GM21529 (cell line): ENCODE results near the gene BAHCC1.

Experiments used
- ATAC-seq: cut with Tn5 transposase; IDR thresholded peaks from one replicate; pipeline ENCODE4 v1.9.1; 2021; ENCODE audit not compliant: unreplicated experiment

Gene BAHCC1

DNA sequence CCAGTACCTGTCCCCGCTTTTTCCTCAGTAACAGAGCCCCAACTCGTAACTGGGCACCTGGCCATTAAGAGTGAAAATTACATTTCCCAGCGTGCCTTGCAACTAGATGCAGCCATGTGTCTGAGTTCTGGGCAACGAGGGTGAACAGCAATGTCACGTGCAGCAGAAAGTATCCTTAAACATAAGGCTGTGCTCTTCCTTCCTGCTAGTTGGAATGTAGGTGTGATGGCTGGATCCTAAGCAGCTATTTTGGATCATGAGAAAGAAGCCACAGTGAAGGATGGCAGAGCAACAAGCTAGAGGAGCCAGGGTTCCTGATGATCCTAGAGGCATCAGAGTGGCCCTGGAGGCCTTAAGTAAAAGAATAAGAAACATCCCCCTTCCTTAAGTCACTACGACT is 81.4 kb downstream of the BAHCC1 start:
- ATAC-seq = no peak

DNA sequence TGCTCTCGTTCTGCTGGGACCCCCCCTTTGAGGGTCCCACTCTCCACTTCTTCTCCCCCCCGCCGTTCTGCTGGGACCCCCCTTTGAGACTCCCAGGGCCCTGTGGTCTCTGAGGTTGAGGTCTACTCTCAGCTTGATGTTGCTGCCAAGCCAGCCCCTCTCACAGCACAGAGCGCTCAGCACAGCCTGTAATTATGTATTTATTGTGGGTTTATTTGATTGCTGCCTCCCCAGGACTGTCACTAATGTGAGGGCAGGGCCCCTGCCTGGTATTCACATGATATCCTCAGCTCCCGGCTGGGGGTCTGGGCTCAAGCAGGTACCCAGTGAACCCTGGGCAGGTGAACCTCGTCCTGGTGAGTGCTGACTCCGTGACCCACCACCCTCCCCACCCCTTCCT is 81.9 kb downstream of the BAHCC1 start:
- ATAC-seq = no peak

DNA sequence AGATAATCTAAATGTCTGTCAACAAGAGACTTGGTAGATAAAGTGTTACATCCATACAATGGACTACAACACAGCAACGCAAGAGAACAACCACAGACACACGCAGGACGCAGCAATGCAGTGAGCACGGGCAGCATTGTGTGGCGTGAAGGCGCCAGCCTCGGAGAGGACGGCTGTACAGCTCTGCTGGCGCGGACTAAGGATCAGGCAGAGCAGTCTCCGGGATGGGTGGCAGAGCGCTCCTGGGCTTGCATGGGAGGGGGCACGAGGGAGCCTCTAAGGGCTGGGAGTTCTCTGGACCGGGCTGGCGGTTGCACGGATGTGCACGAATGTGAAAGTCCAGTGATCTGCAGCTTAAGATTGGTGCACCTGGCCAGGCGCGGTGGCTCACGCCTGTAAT is 82.9 kb downstream of the BAHCC1 start:
- ATAC-seq = no peak

DNA sequence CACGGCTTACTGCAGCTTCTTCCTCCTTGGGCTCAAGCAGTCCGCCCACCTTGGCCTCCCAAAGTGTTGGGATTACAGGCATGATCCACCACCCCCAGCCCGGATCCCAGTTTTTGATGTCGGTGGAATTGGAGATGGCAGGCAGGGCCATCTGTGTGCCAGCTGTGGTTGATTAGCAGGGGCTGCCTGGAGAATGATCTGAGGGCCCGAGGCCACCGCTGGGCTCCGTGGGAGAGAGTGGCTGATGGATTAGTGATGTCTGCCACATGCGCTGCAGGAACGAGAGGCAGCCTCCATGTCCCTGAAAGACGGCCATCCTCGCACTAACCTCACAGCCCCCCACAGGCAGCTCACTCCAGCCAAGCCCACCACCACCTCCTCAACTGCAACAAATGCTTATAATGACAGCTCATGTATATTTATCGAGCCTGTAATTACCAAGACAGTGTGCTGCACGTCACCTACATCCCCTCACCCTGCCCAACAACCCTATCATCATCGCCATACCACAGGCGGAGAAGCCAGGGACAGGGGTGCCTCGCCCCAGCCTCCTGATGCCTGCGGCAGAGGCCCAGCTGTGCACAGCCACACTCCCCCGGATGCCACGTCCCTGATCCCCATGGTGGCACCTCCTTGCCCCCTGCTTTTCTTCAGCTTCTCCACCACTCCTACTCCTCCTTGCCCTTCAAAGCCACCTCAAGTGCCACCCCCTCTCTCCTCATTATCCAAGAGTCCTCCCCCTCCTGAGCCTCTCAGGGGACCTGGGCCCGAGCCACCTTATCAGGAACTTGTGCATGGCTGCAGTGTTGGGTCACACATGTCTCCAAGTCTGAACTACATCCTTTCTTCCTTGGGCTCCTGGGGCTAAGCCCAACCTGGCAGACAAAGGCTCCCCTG is 84.2 kb downstream of the BAHCC1 start:
- no peak for ATAC-seq

DNA sequence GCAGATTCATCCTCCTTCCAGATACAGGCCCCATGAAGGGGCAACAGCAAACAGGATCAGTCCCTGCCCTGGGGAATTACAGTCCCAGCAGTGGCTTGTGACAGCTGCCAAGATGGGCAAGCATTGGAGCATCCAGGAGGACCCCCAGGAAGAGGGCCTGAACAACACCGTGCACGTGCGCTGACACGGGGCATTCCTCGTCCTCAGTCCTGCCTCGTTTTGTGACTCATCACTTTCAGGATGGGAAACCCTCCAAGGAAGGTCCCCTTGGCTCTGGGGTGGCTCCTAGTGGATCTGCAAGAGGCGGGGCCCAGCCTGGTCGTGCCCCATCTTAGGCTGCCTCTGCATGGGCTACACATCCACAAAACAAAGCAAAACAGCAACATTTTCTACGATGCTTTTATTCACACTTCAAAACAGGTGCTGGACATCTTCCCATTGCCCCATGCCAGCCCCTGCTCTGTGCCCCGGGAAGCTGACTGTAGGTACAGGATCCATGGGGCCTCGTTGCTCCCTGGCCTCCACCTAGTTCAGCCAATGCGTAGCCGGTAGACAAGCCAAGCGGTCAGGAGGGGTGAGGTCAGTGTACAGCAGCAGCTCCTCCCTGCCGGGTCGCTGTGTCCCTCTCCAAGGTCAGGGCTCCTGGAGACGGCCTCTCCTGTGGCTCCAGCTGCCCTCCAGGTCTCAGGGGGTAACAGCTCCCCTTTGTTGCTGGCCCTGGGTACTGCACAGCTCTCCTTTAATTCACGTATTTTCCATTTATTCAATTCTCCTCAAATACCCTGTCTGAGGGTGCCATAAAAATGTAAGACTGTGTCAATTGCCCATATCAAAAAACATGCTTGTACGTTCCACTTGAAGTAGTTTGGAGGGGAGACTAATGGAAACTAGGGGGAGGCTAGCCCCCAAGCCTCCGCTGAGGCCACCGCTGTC is 85.1 kb downstream of the BAHCC1 start:
- no peak for ATAC-seq

DNA sequence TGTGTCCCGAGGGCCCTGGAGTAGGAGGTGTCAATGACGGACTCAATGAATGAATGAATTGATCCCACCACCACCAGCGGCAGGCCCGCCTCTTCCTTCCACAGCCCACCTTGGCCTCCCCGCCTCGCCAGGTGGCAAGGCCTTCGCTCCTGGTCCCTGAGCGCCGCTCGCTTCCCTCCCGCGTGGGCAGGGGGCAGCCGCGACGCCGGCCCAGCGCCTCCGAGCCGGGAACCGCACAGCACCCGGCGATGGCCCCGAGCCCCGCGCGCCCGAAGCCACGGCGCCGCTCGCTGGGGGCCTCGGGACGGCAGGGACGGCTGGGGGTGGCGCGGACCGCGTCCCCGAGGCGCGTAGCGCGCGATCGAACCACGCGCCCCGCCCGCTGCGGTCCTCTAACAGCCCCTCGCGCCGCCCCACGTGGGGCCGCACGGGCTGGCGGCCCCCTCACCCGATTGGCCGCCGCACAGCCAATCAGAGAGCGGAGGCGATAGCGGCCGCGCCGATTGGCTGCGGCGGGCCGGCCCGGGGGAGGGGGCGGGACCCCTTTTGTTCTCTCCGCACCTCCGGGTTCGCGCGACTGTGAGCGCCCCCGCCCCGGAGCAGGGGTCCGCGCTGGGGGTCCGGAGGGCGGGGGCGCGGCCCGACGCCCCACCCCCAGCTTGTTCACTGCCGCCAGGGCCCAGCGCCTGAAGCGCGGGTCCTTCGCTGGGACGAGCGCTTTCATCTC is 86.0 kb downstream of the BAHCC1 start:
- ATAC-seq = no peak

DNA sequence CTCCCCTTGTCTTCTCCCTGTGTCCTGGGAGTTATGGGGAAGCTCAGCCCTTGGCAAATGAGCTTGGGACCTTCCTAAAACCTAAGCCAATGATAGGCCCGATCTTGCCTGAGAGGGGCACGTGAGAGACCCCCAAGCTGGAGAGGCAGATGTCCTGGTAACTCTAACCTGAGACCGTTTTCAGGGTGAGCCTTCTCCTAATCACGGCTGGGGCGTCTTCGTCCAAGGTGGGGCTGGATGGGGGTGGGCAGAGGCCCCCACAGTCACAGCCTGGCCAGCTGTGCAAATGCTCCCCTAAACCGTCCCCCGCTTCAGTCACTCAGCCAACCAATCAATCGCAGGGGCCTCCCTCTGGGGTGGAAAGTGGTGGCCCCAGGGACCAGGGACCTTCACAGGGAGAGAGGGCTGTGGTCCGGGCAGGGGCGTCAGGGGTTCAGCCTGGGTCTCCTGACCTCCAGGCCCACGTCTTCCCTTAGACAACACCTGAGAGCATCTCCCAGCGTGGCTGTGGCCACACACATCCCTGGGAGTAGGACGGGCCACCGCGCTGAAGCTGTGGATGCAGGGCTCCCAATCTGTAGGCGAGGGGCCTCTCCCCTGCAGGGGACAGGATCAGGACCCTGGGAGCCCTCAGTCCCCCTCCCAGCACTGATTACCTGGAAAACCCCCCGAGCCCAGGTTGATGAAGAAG is 86.7 kb downstream of the BAHCC1 start:
- no peak for ATAC-seq

DNA sequence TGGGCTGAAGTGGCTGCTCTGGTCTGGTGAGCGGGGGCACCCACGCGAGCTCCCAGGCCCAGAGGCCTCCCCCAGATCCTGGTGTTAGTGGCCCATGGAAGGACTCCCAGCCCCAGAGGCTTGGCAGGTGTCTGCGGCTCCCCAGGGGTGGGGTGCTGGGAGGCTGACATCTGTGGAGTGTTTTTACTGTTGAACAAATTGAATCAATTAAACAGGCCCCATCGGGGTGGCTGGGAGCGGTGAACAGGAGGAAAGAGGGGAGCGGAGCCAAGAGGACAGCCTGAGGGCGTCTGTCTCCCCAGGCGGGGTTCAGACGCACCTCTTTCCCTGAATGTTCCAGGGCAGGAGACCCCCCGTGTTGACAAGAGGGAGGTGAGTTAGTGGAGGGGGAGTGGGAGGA is 87.4 kb downstream of the BAHCC1 start:
- no peak for ATAC-seq

DNA sequence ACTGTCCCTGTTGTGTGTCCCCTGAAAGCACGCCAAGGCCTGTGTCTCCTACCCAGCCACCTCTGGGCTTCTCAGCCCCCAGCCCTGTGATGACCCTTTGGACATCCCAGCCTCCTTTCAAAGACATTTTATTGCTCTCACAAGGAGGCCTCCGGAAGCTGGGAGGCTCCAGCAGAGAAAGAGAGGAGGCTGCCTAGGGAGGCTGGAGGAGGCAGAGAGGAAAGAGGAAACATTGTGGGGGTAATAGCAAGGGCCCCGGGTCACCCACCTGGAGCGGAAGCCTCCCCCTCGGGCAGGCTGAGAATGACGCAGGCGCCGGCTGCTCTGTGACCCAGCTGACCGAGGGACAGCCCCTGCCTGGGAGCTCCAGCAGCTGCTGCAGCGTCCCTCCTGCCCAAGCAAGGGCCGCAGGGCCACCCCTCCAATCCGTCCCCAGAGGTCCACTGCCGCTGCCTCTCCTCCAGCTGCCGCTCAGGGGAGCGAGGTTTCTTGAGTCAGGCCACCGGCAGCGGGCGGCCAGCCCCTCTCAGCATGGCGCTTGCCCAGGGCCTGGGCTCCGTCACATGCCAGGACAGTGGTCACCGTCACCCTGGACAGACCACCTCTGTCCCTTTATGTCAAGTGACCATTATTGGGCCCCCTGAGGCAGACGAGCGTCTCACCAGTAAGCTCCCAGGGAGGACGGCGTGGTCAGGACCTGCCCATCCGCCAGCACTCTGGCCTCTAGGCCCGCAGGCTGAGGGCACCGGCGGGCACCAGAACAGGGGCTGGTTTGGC is 88.0 kb downstream of the BAHCC1 start:
- peak; percentile 37 for ATAC-seq

DNA sequence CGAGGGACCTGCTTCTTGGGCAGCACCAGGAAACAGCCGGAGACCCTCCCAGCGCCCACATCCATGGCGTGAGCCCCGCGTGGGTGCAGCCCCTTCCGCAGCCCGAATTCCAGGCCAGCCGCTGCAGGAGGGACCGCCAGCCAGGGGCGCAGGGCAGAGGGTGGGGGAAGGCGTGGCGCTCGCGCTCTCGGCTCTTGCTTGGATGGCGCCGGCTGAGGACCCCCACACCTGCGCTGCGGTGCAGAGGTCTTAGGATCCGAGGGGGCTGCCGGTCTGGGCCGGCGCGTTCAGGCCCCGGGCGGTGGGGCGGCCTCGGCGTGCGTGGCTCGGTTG is 88.6 kb downstream of the BAHCC1 start:
- ATAC-seq = no peak

DNA sequence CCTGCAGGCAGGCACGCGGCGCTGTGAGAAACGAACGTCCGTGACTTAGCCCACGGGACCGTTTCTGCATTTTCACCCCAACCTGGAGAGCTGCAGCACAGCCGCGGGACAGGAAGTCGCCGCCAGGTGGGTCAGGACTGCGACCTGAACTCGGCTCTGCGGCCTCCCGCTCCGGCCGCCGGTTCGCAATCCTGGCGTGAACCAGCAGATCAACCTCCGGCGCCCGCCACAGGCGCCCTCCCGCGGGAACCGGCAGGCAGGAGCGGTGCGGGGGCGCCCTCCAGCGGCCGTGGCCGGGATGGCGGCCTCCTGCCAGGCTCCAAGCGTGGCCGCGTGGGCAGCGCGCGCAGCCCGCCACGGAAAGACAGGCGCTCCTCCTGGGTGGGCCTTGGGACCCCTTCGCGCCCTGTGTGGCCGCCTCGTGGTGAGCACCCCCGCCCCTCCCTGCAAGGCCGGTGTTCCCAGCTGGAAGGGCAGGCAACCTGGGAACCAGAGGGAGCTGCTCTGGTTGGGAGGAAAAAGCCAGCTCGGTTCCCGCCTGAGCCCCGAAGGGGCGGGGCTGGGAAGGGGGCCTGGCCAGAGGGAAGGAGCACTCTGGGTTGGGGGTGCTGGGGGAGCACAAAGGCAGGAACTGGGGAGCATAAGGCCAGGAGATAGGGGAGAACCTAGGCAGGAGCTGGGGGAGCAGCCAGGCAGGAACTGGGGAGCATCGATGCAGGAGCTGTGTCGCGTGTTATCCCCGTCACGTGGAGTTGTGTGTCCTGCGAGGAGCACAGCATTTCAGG is 89.1 kb downstream of the BAHCC1 start:
- peak; percentile 54 for ATAC-seq

DNA sequence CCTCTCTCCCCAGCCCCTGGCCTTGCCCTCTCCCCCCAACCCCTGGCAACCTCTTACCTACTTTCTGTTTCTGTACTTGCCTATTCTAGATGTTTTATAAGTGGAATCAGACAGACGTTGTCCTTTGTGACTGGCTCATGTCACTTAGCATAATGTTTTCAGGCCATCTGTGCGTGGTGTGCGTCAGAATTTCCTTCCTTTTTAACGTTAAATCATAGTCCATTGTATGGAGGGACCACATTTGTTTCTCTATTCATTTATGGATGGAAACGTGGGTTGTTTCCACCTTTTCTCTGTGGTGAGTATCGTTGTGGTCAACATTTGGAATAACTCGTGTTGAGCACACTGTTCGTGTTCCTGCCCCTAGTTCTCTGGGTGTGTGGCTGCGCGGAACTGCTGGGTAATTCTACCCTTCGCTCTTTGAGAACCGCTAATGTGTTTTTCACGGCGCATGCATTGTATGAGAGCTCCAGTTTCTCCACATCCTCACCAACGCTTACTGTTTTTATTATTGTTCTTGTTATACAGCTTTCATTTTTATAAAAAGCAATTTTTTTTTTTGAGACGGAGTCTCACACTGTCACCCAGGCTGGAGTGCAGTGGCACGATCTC is 91.0 kb downstream of the BAHCC1 start:
- ATAC-seq = no peak

DNA sequence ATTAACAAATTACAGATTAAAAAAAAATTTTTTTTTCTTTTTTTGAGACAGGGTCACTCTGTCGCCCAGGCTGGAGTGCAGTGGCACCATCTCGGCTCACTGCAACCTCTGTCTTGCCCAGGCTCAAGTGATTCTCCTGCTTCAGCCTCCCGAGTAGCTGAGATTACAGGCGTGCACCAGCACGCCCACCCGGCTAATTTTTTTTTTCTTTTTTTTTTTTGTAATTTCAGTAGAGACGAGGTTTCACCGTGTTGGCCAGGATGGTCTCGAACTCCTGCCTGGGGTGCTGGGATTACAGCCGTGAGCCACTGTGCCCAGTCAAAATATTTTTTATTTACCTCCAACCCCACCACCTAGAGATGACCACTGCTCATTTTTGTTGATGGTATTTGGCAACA is 91.8 kb downstream of the BAHCC1 start:
- ATAC-seq = no peak

DNA sequence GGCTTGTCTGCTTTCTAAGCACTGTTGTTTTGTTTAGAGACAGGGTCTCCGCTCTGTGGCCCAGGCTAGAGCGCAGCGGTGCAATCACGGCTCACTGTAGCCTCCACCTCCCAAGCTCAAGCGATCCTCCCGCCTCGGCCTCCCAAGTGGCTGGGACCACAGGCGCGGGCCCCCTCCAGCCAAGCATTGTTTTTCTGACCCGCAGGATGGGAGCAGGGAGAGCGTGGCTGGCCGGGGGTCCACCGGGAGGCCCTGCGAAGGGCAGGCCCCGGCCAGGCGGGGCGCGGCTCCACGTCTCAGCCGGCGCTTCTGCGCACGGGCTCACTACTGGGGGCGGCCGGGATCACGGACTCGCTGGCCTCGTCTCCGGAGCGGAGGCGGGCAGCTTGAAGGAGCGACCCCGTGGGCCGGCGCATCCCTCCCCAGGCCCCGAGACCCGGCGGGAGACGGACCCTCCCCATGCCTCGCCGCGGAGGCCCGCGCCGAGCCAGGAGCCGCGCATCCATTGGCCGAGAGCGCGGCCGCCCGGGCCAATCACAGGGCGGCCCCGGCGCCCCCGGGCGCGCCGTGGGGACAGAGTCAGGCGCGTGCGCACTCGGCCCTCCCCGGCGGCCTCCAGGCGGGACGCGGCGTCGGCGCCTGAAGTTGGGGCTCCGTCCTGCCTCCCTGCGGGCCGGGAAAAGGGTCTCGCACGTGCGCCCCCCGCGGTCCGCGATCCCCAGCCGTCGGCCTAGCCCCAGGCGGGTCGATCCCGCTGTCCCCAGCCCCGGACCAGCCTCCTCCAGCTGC is 92.4 kb downstream of the BAHCC1 start:
- ATAC-seq = peak; percentile 41

DNA sequence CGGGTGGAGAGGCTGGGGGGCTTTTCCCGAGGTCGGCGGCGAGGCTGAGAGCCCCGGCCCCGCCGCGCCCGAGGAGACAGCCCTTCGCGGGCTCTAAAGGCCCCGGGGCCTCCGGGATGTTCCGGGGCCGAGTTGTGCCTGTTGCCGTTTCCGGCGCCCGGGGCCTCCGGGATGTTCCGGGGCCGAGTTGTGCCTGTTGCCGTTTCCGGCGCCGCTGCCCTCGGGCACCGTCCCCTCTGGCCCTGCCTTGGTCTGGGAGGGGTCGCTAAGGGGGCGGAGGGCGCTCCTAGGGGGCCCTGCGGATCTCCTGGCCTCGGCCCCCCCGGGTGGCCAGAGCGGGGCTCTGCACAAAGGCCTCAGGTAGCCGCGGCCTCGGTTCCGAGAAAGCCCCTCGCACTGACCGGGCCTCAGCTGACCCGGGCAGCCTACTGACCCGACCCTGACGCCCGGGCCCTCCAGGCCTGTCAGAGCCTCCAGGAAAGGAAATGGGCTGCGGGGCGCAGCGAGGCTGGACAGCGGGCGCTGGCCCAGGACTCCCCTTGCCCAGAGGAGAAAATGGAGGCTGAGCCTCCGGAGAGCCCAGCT is 93.1 kb downstream of the BAHCC1 start:
- no peak for ATAC-seq

DNA sequence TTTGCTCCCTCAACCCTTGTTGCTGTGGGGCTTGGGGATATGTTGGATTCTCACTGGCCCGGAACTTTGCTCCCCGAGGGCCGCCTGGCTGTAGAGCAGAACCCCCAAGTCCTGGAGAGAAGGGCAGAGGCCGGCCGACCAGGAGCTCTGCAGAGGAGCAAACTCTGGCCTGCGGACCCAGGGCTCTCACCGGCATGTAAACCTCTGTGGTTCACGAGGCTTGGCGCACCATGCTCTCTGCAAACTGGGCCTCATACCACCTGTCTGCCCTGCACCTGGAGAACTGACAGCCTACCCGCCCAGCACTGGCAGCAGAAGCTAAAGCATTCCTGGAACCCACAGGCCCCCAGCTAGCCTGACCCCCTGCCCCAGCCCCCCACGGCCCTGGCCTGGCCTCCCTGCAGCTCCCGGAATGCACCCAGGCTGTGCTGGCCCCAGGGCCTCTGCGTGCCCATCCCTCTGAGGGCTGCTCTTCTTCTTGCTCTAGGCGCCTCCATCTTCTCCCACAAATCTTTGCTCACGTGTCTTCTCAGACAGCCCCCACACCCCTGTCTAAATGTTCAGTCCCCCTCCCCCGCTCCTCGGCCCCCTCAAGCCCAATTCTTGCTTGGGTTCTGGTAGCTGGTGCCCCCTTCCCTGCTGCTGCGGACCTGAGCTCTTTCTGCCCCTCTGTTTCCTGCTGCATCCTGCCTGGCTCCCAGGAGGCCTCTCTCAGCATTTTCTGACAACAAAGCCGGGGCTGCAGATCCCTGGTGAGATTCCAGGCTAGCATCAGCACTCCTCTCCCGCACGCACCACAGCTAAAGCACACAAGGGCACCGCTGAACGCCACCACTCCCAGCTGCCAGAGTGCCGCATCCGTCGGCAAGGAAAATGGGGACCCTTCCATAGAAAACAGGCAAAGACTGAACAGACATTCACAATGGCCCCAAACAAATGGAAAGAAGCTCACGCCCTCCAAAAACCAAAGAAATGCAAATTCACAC is 94.0 kb downstream of the BAHCC1 start:
- ATAC-seq = no peak
